H9 (cell line): Measurements from ENCODE around the gene CCT2. TPM values are rescaled to one million over a fixed set of nuclear protein-coding genes. Genes with fewer than 3 reads are reported as not detected.
A peak's percentile ranks its signal among the peaks of the same experiment; 100 is the strongest.

Experiments used
- DNase-seq: peaks from one replicate; pipeline ENCODE4 v3.0.0-alpha.2; 2017
- H2AFZ ChIP-seq: one replicate; pipeline ENCODE4 v1.6.1; 2013; ENCODE audit warnings: mild to moderate bottlenecking, low read length, control low read depth, moderate library complexity
- H2AK5ac ChIP-seq: 2 replicates; pipeline ENCODE4 v1.6.1; 2013; ENCODE audit warnings: low read length, control low read depth, mixed read lengths; ENCODE audit not compliant: insufficient read length
- H2BK120ac ChIP-seq: one replicate; pipeline ENCODE4 v1.6.1; 2013; ENCODE audit warnings: low read depth, mild to moderate bottlenecking, low read length, control low read depth, inconsistent platforms; ENCODE audit not compliant: poor library complexity, severe bottlenecking
- H2BK12ac ChIP-seq: 2 replicates; pipeline ENCODE4 v1.6.1; 2013; ENCODE audit warnings: low read length, control low read depth, mixed read lengths, low read depth; ENCODE audit not compliant: insufficient read length
- H2BK15ac ChIP-seq: 2 replicates; pipeline ENCODE4 v1.6.1; 2013; ENCODE audit warnings: low read depth, low read length, control low read depth
- H2BK20ac ChIP-seq: one replicate; pipeline ENCODE4 v1.6.1; 2013; ENCODE audit warnings: low read depth, mild to moderate bottlenecking, low read length, control low read depth, inconsistent platforms; ENCODE audit not compliant: poor library complexity, severe bottlenecking
- H2BK5ac ChIP-seq: 2 replicates; pipeline ENCODE4 v1.6.1; 2013; ENCODE audit warnings: low read length, control low read depth, mixed read lengths; ENCODE audit not compliant: insufficient read length
- H3K14ac ChIP-seq: 2 replicates; pipeline ENCODE4 v1.6.1; 2013; ENCODE audit warnings: low read length, control low read depth; ENCODE audit not compliant: insufficient read depth
- H3K18ac ChIP-seq: 2 replicates; pipeline ENCODE4 v1.6.1; 2013; ENCODE audit warnings: low read depth, mild to moderate bottlenecking, mixed read lengths, low read length, control low read depth; ENCODE audit not compliant: insufficient read length
- H3K23ac ChIP-seq: 2 replicates; pipeline ENCODE4 v1.6.1; 2013; ENCODE audit warnings: low read length, control low read depth, mixed read lengths, low read depth; ENCODE audit not compliant: insufficient read length
- H3K23me2 ChIP-seq: 2 replicates; pipeline ENCODE4 v1.6.1; 2013; ENCODE audit warnings: low read depth, mild to moderate bottlenecking, mixed read lengths, low read length, control low read depth; ENCODE audit not compliant: insufficient read length, poor library complexity, severe bottlenecking
- H3K27ac ChIP-seq: 2 replicates; pipeline ENCODE4 v1.5.1; 2013; ENCODE audit warnings: low read length, control low read depth, mixed read lengths, low read depth; ENCODE audit not compliant: insufficient read length
- H3K27me3 ChIP-seq: 2 replicates; pipeline ENCODE4 v1.6.1; 2013; ENCODE audit warnings: low read length, control low read depth, inconsistent platforms; ENCODE audit not compliant: insufficient read depth
- H3K4ac ChIP-seq: 2 replicates; pipeline ENCODE4 v1.6.1; 2013; ENCODE audit warnings: low read depth, mild to moderate bottlenecking, control low read depth, inconsistent platforms, low read length, moderate library complexity
- H3K4me1 ChIP-seq: 2 replicates; pipeline ENCODE4 v1.6.1; 2013; ENCODE audit warnings: low read length, control low read depth, inconsistent platforms; ENCODE audit not compliant: insufficient read depth
- H3K4me2 ChIP-seq: 2 replicates; pipeline ENCODE4 v1.6.1; 2013; ENCODE audit warnings: low read length, control low read depth, mixed read lengths; ENCODE audit not compliant: insufficient read length, insufficient read depth
- H3K56ac ChIP-seq: 2 replicates; pipeline ENCODE4 v1.6.1; 2013; ENCODE audit warnings: low read depth, mild to moderate bottlenecking, mixed read lengths, low read length, control low read depth; ENCODE audit not compliant: insufficient read length
- H3K79me1 ChIP-seq: 2 replicates; pipeline ENCODE4 v1.6.1; 2013; ENCODE audit warnings: low read depth, mild to moderate bottlenecking, moderate library complexity, low read length, control low read depth, inconsistent platforms; ENCODE audit not compliant: insufficient read depth, poor library complexity, severe bottlenecking
- H3K79me2 ChIP-seq: 2 replicates; pipeline ENCODE4 v1.6.1; 2013; ENCODE audit warnings: low read length, control low read depth, inconsistent platforms; ENCODE audit not compliant: insufficient read depth
- H3K9ac ChIP-seq: 2 replicates; pipeline ENCODE4 v1.6.1; 2013; ENCODE audit warnings: low read length, control low read depth, mixed read lengths; ENCODE audit not compliant: insufficient read length; ENCODE audit errors: extremely low read depth
- H3K9me3 ChIP-seq: one replicate; pipeline ENCODE4 v1.6.1; 2013; ENCODE audit warnings: low read depth, low read length, inconsistent platforms; ENCODE audit not compliant: control insufficient read depth
- H3T11ph ChIP-seq: one replicate; pipeline ENCODE4 v1.6.1; 2013; ENCODE audit warnings: mild to moderate bottlenecking, low read length, control low read depth, inconsistent platforms
- H4K20me1 ChIP-seq: one replicate; pipeline ENCODE4 v1.6.1; 2013; ENCODE audit not compliant: control insufficient read depth, insufficient read length, insufficient read depth
- H4K5ac ChIP-seq: 2 replicates; pipeline ENCODE4 v1.6.1; 2013; ENCODE audit warnings: low read depth, mild to moderate bottlenecking, mixed read lengths, low read length, control low read depth; ENCODE audit not compliant: insufficient read length
- H4K8ac ChIP-seq: replicated peaks from 2 replicates; pipeline ENCODE4 v1.6.1; 2013; ENCODE audit warnings: low read length, control low read depth, mixed read lengths, low read depth; ENCODE audit not compliant: insufficient read length
- H4K91ac ChIP-seq: 2 replicates; pipeline ENCODE4 v1.6.1; 2013; ENCODE audit warnings: low read depth, mild to moderate bottlenecking, moderate library complexity, mixed read lengths, low read length, control low read depth; ENCODE audit not compliant: insufficient read length
- H3K27ac Mint-ChIP-seq, 3 experiments: 2 replicates in 2 of 3; 3 replicates in 1 of 3; pipeline ENCODE4 v1.8.0; 2020 to 2021; ENCODE audit warnings: mixed read lengths in 3 of 3, mild to moderate bottlenecking in 1 of 3, moderate library complexity in 1 of 3
- H3K27me3 Mint-ChIP-seq: 2 replicates; pipeline ENCODE4 v1.8.0; 2021; ENCODE audit warnings: low read depth, mild to moderate bottlenecking, moderate library complexity, mixed read lengths
- H3K36me3 Mint-ChIP-seq, 3 experiments: 2 replicates in 2 of 3; 3 replicates in 1 of 3; pipeline ENCODE4 v1.8.0; 2020 to 2021; ENCODE audit warnings: low read depth in 3 of 3, mixed read lengths in 3 of 3; ENCODE audit not compliant: insufficient read depth in 1 of 3
- H3K4me1 Mint-ChIP-seq, 2 experiments: 2 replicates each; pipeline ENCODE4 v1.8.0; 2020; ENCODE audit warnings: mixed read lengths in 2 of 2
- H3K4me3 Mint-ChIP-seq, 2 experiments: 2 replicates in 1 of 2; 3 replicates in 1 of 2; pipeline ENCODE4 v1.8.0; 2020 to 2021; ENCODE audit warnings: mild to moderate bottlenecking in 2 of 2, mixed read lengths in 2 of 2, moderate library complexity in 1 of 2
- H3K9me3 Mint-ChIP-seq, 2 experiments: 2 replicates in 1 of 2; 3 replicates in 1 of 2; pipeline ENCODE4 v1.8.0; 2020; ENCODE audit warnings: mild to moderate bottlenecking in 2 of 2, mixed read lengths in 2 of 2, moderate library complexity in 1 of 2
- CTCF ChIP-seq: fragments of 200-600 bp; sonication (generic); conservative IDR thresholded peaks from 3 replicates; pipeline ENCODE4 v1.8.0; 2021; ENCODE audit warnings: antibody characterized with exemption, mild to moderate bottlenecking
- WGBS: extraction: QIAGEN DNeasy Blood & Tissue Kit; methylation state at CpG from one replicate; pipeline ENCODE4 v1.1.7; 2013; ENCODE audit warnings: missing lambda C conversion rate, low lambda C conversion rate, mixed read lengths; ENCODE audit not compliant: insufficient read length; ENCODE audit errors: extremely low coverage; 5-methylcytosine and 5-hydroxymethylcytosine counted together
- long read RNA-seq: library from polyadenylated mRNA; unstranded; transcript quantifications from one replicate; pipeline ENCODE4 v2.0.0, GENCODE V29; 2020
- total RNA-seq: library from RNA; stranded (reverse); gene quantifications from 2 replicates; pipeline ENCODE4 v1.2.1, GENCODE V29; 2021

CCT2 gene
- total RNA-seq = 391 and 405 TPM in 2 replicates
- long read RNA-seq, transcript CCT2-201 (16 exons, 2,041 nt) = major isoform, 1,988 of 2,183 reads
- long read RNA-seq, partial matches to known transcripts = 118 of 2,183 reads
- long read RNA-seq, other reads (novel, unspliced or antisense) = 71 of 2,183 reads

GRCh38 chr12:69585189-69586062 is at the start of gene CCT2:
CCT2 (plus strand) TSS chr12:69585459; CDS start chr12:69585522, 63 bp downstream.
- Histone ChIP-seq H3K4me2 (peak within 1 kb of the TSS; percentile 79), H3K23ac (no peak within 1 kb of the TSS), H3K9me3 (no peaks in the 10 kb centered on the region), H3K27ac (peak within 1 kb of the TSS; percentile 47), H2BK20ac (no peak within 1 kb of the TSS), H3K4me1 (no peaks in the 10 kb centered on the region), H3K56ac (peak within 1 kb of the TSS; percentile 63), H3K14ac (peak within 1 kb of the TSS; percentile 99), H4K8ac (no peak within 1 kb of the TSS), H2BK12ac (no peak within 1 kb of the TSS), H2AK5ac (no peak within 1 kb of the TSS), H2BK120ac (peak within 1 kb of the TSS; percentile 24), H3K27me3 (no peaks in the 10 kb centered on the region), H2AFZ (no peak within 1 kb of the TSS), H3T11ph (no peak within 1 kb of the TSS), H3K79me2 (peaks cover 3% of the 10 kb centered on the region; the same call in 1 of the 2 replicates), H4K5ac (peak within 1 kb of the TSS; percentile 81), H2BK15ac (no peak within 1 kb of the TSS), H3K9ac (peak within 1 kb of the TSS; percentile 97), H4K91ac (no peak within 1 kb of the TSS), H2BK5ac (peak within 1 kb of the TSS; percentile 61), H3K79me1 (peaks cover 3% of the 10 kb centered on the region), H4K20me1 (no peaks in the 10 kb centered on the region), H3K4ac (peak within 1 kb of the TSS; percentile 26; the same call in 1 of the 2 replicates), H3K23me2 (no peaks in the 10 kb centered on the region), H3K18ac (peak within 1 kb of the TSS; percentile 100)
- Mint-ChIP-seq H3K4me3 (peak within 1 kb of the TSS; percentile 96), H3K4me1 (peaks cover 6 to 14% of the 10 kb centered on the region in 2 experiments), H3K27me3 (no peaks in the 10 kb centered on the region), H3K27ac (peak within 1 kb of the TSS; percentile 97 to 99 (median 99)), H3K9me3 (no peaks in the 10 kb centered on the region), H3K36me3 (peaks cover 35 to 47% (median 45%) of the 10 kb centered on the region in 3 experiments)
- peak; percentile 54 for TF ChIP-seq CTCF
- peak; percentile 97 for DNase-seq
- no CpG with 5 or more reads among the region's 63 CpGs for WGBS
